Limb (tissue), 2 donors: ENCODE measurements around the gene EEIG1.

Experiments
- DNase-seq, 2 donors: peaks; one replicate each; pipeline ENCODE4 v3.0.0-alpha.2; 2016; ENCODE audit errors: extremely low spot score in 2 of 2

EEIG1 gene

GRCh38 chr9:127942216-127943010 is 38.4 kb downstream of the EEIG1 start:
- peak; percentile 58 to 78 for DNase-seq

- no peak for DNase-seq
Measured at GRCh38 chr9:127941961-127942215, 38.9 kb downstream of the EEIG1 start.

- no peak for DNase-seq
Measured at GRCh38 chr9:127941062-127941960, 39.5 kb downstream of the EEIG1 start.

GRCh38 chr9:127940593-127940992 is 40.2 kb downstream of the EEIG1 start:
- no peak for DNase-seq

- peak in 1 of 2 donors; percentile 66 for DNase-seq
Measured at GRCh38 chr9:127938298-127938690, 42.5 kb downstream of the EEIG1 start.

- DNase-seq = peak; percentile 84 to 90
Measured at GRCh38 chr9:127937388-127938297, 43.1 kb downstream of the EEIG1 start, which contains the start of gene DPM2. Gene DPM2 (minus strand): TSS chr9:127937854. CDS start chr9:127937820, 34 bp downstream.

- DNase-seq = no peak
Measured at GRCh38 chr9:127937056-127937387, 43.8 kb downstream of the EEIG1 start.

GRCh38 chr9:127936347-127936852 is 44.4 kb downstream of the EEIG1 start:
- DNase-seq = no peak

- DNase-seq = no peak
Measured at GRCh38 chr9:127935765-127936221, 45.0 kb downstream of the EEIG1 start.

GRCh38 chr9:127934986-127935385 is 45.8 kb downstream of the EEIG1 start:
- DNase-seq = no peak

- DNase-seq = no peak
Measured at GRCh38 chr9:127934248-127934647, 46.5 kb downstream of the EEIG1 start.

GRCh38 chr9:127931092-127931881 is 49.5 kb downstream of the EEIG1 start:
- no peak for DNase-seq
